Measurements from ENCODE around the gene SCO2.
"Not testable (repeated sequence)": the region's sequence is repeated elsewhere in the genome, so short reads cannot be mapped to it uniquely, and the experiment has no call there.

The SCO2 gene

GRCh38 chr22:50550395-50550794 is 25.0 kb upstream of the SCO2 start:
- no peak for DNase-seq (ENCODE audit: low read depth)

- DNase-seq (ENCODE audit: low read depth): no peak
These were observed 23.8 kb upstream of the SCO2 start for GRCh38 chr22:50548921-50549790.

DNA sequence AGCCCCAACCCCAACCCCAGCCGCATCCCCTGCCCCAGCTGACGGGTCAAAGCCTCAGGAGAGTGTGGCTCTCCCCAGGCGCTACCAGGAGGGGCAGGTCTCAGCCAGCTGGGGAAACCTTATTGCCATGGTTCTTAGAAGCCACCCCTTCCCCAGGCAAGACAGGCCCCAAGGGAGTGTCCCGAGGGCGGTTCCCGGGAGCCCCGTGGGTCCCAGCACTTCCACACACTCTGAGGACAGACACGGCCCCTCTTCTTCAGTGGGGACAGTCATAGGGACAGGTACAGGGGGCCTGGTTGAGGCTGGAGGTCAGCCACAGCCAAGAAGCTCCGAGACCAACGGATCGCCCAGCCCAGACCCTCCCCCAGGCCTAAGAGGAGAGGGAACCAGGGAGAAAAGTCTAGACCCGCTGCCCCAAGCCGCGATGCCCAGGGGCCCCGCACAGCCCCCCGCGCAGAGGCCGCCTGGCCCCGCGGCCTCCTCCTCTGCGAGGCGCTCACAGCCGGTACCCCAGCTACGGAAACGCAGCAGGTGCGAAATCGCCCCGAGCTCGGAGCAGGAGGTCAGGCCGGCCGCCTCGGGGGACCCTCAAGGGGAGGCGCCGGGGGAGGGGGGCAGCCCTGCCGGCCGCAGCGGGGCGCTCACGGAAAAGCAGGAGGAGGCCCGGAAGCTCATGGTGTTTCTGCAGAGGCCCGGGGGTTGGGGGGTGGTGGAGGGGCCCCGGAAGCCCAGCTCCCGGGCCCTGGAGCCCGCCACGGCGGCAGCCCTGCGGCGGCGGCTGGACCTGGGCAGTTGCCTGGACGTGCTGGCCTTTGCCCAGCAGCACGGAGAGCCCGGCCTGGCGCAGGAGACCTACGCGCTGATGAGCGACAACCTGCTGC is 22.9 kb upstream of the SCO2 start:
- DNase-seq (ENCODE audit: low read depth): no peak

DNA sequence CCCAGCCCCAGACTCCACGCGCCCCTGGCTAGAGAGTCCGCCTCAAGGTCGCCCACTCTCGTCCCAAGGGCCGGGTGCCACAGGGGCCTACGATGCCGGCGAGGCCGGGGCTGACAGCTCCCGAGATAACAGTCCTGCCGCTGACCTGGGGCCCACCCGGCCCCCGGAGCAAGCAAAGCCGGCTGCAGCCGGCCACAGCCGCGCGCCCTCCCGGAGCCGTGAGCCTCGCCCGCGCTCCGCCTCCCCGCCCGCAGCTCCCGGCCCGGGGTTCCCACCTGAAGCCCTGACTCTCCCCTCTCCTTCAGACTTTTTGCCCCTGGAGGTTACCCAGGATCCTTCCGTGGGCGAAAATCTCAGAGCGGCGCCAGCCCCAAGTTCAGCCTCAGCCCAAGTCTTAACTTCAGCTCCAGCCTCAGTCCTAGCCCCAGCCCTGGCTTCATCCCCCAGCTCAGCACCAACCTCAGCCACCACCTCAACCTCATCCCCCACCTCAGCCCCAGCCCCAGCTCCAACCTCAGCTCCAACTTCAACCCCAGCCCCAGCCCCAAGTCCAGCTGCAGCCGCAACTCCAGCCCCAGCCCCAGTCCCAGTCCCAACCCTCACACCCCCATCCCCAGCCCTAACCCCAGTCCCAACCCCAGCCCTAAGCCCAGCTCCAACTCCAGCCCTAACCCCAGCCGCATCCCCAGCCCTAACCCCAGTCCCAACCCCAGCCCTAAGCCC is 22.0 kb upstream of the SCO2 start:
- no peak for DNase-seq (ENCODE audit: low read depth)

DNA sequence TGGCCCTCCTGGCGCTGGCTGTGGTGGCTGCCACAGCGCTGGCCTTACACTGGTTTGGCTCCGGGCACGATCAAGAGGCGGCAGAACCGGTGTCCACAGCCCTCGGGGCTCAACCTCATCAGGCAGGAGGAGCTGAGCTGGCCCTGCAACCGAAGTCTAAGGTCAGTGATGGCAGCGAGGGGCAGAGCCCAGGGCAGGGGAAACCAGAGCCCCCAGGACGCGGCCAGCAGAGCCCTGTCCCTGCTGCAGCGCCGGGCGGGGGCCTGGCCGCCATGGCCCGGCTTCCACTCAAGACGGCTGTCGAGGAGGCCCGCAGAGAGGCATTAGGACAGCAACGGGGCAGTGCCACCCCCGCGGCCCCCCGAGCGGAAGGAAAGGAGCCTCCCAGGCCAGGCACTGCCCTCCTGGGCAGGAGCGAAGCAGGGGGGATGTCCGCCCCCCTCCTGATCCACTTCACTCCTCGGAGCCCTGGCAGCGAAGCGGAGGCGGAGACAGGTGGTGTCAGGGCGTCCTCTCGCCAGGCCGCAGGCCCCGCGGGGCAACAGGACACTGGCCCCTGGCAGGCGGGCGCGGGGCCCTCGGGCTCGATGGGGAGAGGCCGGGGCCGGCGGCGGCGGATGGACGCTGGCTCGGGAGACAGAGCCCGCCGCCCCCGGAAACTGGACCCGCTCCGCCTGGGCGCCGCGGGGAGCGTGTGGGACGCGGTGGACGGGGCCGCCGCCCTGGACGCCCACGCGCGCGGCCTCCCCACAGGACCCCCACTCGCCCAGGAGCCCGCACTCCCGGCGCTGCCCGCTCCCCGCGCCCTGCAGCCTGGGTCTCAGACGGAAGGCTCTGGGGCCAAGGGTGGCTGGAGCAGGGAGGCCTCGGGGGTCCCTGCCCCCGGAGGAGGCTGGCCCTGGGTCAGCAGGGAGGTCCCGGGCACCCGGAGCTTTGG is 21.2 kb upstream of the SCO2 start:
- DNase-seq (ENCODE audit: low read depth): no peak

GRCh38 chr22:50545522-50546325 is 20.3 kb upstream of the SCO2 start, which contains the start of gene KLHDC7B:
Gene KLHDC7B, plus strand, starts transcription at chr22:50545899. Its CDS starts 345 bp downstream, at chr22:50546244.
- DNase-seq (ENCODE audit: low read depth): no peak

DNA sequence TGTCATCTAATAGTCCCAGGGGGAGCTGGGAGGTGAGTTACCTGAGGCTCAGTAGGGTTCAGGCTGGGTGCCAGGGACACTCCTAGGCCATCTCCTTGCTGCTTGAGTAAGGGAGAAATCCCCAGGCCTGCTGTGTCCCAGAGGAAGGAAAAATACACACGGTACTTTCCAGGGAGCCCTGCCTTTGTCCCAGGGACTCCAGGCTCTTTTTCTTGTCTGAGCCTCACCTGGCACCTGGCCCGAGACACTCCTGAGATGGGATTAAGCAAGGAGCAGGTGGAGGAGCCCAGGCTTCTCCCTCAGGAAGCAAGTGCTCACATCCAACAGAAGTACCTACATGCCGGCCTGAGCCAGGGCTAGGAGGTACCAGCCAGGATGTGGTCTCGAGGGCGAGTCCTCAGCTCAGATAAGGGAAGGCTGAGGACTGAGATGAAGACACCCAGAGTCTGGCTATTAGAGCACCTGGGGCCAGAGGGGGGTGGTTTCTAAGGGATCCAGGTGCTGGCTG is 19.4 kb upstream of the SCO2 start:
- no peak for DNase-seq (ENCODE audit: low read depth)

DNA sequence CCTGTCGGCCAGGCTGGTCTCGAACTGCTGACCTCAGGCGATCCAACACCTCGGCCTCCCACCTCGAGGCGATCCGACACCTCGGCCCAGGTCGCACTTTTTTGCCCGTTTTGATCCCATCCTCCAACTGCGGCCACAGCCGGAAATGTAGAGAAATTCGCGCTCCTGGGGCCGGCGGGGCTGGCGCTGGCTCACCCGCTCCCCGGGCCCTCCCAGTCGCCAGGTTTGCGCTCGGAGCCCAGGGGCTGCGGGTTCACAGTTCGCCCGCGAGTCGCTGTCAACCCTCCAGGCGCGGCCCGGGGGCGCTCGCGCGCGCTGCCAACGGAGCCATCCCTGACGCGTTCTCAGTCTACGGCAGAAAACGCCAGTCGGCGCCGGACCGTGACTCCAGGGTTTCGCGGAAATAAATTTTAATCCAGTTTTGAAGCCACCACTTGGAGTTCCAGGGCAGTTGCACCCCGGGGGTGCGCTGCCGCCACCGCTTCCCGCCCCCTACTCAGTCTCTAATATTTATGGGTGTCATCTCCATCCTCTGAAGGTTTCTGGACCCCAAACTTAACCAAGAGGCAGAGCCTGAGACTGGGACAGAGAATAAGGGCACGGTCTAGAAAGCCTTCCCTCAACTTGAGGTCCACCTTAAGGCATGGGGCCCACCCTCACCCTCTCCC is 18.8 kb upstream of the SCO2 start:
- DNase-seq (ENCODE audit: low read depth): peak; percentile 73

DNA sequence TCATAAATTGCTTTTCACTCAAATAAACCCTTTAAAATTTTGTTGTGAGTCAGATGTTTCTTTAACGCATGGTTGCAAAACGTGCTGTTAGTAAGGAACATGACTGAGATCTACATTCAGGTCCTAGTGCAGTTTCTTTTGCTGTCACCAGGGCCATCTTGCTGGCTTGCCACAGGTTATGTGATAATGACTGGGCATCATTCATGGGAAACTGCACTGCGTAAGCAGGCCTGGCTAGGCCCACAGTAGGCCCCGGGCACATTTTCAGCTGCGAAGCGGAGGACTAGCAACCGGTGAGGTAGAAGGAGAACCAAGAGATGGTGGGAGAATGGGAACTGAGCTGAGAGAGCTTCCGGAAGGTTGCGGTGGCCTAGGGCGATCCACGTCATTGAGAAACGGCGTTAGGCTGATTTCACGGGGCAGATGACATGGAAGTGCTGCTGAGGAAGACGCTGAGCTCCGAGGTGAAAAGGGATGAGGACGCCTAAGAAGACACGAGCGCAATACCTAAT is 17.1 kb upstream of the SCO2 start:
- no peak for DNase-seq (ENCODE audit: low read depth)

GRCh38 chr22:50541667-50542026 is 16.2 kb upstream of the SCO2 start:
- DNase-seq (ENCODE audit: low read depth): not testable (repeated sequence)

DNA sequence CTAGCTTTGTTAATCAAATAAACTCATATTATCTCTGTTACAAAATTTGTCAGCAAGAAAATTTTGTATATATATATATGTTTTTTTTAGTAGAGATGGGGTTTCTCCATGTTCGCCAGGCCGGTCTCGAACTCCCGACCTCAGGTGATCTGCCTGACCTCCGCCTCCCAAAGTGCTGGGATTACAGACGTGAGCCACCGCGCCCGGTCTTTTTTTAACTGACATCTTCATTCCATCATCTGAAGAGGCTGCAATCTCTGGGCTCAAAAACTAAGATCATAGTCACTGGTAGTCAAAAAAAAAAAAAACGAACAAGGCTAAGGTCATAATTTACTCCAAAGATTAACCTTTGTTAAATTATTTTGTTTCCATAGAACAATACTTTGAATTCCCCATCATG is 15.0 kb upstream of the SCO2 start:
- no peak for DNase-seq (ENCODE audit: low read depth)

- DNase-seq (ENCODE audit: low read depth): no peak
These were observed 12.4 kb upstream of the SCO2 start for GRCh38 chr22:50537765-50538164.

GRCh38 chr22:50536226-50536625 is 10.8 kb upstream of the SCO2 start:
- no peak for DNase-seq (ENCODE audit: low read depth)

DNA sequence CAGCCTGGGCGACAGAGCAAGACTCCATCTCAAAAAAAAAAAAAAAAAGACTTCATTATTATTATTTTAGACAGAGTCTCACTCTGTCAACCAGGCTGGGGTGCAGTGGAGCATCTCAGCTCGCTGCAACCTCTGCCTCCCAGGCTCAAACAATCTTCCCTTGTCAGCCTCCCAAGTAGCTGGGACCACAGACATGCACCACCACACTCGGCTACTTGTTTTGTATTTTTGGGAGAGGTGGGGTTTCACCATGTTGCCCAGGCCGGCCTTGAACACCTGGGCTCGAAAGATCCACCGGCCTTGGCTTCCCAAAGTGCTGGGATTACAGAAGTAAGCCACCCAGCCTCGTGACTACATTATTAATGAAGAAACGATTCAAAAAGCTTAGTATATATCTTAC is 9.7 kb upstream of the SCO2 start:
- no peak for DNase-seq (ENCODE audit: low read depth)

- DNase-seq (ENCODE audit: low read depth): not testable (repeated sequence)
These were observed 8.7 kb upstream of the SCO2 start for GRCh38 chr22:50533856-50534711.

DNA sequence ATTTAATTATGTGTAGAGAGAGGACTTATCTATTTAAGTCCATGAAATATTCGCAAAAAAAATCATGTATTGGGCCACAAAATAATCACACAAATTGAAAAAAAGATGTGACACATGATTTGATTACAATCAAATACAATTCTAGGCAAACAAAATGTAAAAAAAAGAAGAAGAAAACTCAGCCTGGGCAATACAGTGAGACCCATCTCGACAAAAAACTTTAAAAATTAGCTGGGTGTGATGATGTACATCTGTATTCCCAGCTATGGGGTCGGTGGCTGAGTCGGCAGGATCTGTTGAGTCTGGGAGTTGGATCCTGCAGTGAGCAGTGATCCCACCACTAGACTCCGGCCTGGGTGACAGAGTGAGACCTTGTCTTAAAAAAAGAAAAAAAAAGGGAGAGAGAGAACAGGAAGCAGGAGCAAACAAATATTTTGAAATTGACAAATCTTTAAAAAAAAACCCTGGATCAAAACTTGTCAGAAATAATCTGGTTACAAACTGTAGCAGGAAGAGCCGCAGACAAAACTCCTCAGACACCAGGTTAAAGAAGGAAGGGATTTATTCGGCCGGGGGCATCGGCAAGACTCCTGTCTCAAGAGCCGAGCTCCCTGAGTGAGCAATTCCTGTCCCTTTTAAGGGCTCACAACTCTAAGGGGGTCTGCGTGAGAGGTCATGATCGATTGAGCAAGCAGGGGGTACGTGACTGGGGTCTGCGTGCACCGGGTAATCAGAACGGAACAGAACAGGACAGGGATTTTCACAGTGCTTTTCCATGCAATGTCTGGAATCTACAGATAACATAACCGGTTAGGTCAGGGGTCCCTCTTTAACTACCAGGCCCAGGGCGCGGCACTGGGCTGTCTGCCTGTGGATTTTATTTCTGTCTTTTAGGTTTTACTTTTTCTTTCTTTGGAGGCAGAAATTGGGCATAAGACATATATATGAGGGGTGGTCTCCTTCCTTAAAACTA is 7.7 kb upstream of the SCO2 start:
- DNase-seq (ENCODE audit: low read depth): no peak
